Gastroesophageal sphincter (tissue), 3 donors: Measurements from ENCODE around the gene DAB1.

ENCODE experiments used
- CTCF ChIP-seq, 4 experiments: fragments of 200-600 bp in 2 of 4; fragments of 450-650 bp in 2 of 4; sonication (generic) in 1 of 4; IDR thresholded peaks; one replicate each; pipeline ENCODE4 v1.5.1; 2017 to 2019; ENCODE audit warnings: antibody characterized with exemption in 4 of 4, mild to moderate bottlenecking in 2 of 4, moderate library complexity in 2 of 4
- POLR2A ChIP-seq, 2 donors: fragments of 450-650 bp; IDR thresholded peaks; one replicate each; pipeline ENCODE4 v1.6.1; 2017; ENCODE audit warnings: antibody characterized with exemption in 2 of 2, mild to moderate bottlenecking in 2 of 2, moderate library complexity in 1 of 2

- TF ChIP-seq CTCF (IDR thresholded peaks at IDR 0.05) (no peak), POLR2A (IDR thresholded peaks at IDR 0.05) (no peak)
Measured at GRCh38 chr1:57195436-57195941, 228.4 kb downstream of the DAB1 start.
